HG03521 (cell line): ENCODE results near the gene REV3L.

ENCODE experiments used
- ATAC-seq: cut with Tn5 transposase; IDR thresholded peaks from one replicate; pipeline ENCODE4 v1.9.1; 2021; ENCODE audit warnings: mild to moderate bottlenecking, moderate library complexity; ENCODE audit not compliant: unreplicated experiment

The REV3L gene

DNA sequence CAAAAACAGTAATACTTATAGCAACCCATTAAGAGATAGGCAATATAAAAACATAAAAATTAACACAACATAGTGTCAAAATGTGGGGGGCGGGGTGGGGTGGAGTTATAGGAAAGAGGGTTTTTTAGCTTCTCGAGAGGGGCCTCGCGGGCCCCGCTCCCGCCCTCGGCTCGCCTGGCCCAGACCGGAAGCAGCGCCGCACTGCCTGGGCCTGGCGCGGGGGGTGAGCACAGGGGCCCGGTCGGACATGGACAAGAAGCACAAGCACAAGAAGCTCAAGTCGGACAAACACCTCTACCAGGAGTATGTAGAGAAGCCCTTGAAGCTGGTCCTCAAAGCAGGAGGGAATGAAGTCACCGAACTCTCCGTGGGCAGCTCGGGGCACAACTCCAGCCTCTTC, 53.4 kb downstream of the REV3L start:
- ATAC-seq: no peak

DNA sequence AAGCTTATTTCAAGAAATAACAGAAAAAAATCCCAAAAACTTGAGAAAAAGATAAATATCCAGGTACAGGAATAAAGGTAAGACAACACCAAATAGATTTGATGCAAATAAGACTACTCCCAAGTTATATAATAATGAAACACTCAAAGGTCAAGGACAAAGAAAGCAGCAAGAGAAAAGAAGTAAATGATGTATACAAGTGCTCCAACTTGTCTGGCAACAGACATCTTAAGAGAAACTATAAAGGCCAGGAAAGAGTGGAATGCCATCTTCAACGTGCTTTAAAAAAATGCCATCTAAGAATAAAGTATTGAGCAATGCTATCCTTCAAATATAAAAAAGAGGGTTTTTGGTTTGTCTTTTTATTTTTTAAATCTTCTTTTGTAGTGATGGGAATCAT, 54.2 kb downstream of the REV3L start:
- ATAC-seq: no peak

DNA sequence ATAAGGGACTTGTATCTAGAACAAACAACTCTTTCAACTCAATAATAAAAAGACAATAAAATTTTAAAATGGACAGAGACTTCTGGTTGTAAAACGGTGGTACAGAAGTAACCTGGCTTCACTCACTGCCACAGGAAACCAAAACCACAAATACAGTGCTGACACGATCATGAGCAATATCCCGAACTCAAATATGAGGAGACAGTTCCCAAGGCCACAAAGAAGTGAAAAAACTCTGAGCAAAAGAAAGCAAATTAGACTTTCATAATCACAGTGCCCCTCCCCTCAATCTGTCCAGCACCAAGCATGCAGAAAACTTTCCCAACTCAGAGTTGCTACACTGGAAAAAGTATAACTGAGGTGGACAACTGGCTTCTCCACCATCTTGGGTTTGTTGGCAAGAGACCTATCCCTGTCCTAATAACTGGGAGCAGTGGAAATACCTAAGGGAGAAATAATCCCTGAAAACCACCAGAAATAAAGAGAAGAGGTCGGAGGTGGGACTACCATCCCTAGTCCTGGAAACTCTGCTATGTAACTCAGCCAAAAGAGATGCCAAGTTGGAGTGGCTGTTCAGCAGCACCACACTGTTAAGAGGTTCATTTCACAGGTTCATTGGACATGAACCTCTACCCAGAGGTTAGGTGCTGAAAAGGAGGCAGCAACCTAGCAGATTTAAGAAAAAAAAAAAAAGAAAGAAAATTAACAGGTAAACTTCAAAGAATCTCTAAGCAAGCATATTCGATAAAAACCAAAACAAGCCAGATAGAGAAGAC, 55.5 kb downstream of the REV3L start:
- no peak for ATAC-seq

DNA sequence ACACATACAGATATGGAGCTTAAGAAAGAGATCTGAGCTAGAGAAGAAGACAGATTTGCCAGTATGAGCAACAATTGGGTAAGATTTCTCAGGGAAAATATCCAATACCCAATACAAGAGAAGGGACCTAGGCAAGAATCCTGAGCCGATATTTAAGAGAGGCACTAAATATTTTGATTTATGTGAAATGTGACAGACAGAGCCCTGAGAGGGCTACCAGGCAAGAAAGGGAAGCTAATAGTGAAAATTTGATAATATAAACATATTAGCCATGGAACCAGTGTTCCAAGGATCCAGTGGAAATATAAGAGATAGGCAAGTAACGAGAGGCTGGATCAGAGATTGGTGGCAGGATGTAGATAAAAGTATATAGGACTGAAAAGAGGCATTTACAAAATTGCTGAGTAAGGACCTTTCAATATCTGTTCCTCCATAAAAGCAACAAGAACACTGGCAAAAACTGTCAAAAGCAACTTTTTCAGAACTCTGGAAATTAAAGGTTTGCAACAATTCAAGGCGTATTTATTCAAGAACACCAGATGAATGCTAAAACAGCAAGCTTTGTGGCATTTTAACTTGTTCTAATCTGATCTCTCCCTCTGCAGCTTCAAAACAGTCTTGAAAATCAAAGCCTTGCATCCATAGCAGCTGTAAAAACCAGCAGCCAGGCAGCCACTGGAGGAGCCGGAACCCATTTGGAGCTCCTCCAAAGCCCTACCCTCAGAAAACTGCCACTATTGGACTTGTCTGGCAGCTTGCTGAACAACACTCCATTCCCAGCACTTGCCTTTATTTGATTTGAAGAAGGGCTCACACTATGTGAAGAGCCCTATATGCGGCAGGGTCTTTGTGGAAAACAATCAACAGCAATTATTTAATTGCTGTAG, 58.8 kb downstream of the REV3L start:
- no peak for ATAC-seq

DNA sequence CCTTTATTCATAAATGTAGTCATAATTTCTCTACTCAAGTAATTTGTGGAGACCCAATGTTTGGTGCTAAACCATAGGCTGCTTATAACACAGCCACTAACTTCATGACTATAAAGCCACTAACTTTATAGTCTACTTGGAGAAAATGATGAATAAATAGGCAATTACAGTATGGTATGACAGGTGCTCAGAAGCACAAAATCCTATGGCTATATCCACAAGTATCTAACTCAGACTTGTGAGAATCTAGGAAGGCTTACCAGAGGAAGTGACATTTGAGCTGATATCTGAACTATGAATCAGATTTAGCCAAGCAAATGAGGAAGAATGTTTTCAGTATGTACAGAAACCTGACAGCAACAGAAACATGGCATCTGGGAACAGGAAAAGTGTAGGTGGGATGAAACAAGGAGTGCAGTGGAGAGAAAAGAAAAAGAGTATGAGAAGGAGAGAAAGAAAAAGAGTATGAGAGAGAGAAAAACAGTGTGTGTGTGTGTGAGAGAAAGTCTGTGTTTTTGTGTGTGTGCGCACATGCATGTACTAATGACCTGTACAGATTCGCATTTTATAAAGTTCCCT, 59.9 kb downstream of the REV3L start:
- no peak for ATAC-seq

DNA sequence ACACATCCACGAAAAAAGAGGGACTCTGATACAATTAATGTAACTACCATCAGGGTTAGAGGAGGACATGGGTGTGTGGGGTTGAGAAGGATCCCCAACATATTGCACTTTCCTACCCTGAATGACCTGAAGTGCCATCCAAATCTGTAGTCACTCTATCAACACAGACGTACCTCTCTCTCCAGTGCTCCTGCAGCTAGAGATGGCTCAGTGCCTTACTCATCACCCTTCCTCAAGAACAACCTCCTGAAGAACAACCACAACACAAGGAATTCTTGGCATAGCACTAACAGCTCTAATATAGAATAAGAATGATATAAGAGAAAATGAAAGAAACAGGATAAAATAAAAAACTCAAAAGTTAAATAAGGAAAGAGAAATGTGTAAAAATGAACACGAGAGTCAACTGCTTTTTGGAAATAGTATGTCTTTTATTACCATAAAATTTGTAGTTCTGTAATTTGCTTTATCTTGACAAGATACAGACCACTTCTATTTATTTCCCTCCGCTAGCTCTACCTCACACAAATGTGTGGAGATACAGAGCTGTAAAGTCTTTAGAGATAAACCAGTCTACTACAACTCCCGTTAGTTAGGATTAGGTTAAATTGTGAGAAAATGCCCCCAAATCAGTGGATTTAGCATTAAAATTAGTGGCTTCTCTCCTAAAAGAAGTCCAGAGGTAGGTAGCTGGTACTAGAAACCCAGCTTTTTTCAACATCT, 63.9 kb downstream of the REV3L start:
- no peak for ATAC-seq

DNA sequence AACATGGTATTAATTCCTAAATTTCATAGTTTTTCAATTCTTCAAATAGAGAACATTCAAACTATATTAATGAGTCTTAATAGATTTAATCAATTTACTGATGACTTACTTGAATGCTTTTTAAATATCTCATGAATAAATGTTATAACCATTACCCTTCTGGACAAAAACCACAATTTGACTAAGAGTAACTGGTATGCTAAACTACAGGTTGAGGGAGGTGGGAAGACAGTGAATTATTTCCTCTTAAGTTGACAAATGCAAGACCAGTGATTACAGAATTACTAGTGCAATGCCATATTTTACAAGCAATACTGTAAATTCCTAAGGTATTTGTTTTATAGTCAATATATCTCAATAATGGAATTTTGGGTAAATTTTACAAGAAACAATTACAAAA, 65.1 kb downstream of the REV3L start:
- no peak for ATAC-seq

DNA sequence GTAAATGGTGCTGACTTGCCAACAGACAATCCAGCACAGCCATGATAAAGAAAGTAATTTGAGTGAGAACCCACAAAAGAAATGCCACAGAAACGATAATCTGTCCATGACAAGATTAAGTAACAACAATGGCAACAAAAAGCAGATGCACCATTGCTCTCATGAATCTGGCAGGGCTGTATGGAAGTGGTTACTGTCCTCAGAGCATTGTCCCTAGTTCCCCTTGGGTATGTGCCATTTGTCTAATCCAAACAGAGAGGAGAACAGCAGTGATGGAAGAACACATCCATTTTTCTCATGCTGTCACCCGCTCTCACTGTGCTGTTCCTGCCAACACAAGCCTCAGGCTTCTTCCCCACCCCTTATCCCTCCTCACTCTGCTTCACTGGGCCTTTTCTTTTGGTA, 65.8 kb downstream of the REV3L start:
- ATAC-seq: no peak

DNA sequence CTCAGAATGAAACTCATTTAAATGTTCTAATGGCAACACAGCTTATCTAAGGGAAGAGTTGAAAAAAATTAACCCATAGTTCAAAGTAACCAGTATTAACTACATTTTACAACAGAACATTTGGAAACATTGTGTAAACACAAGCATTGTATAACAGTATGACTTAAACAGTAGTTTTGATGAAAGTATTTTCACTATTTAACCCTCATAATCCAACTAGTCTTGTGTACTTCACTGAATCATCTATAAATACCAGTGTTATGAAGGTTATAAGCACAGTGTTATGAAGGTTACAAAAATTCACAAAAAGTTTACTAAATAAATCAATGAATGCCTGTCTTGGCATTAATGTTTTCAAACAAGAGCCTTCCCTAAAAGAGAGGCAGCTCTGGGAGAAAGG, 66.5 kb downstream of the REV3L start:
- ATAC-seq: no peak

DNA sequence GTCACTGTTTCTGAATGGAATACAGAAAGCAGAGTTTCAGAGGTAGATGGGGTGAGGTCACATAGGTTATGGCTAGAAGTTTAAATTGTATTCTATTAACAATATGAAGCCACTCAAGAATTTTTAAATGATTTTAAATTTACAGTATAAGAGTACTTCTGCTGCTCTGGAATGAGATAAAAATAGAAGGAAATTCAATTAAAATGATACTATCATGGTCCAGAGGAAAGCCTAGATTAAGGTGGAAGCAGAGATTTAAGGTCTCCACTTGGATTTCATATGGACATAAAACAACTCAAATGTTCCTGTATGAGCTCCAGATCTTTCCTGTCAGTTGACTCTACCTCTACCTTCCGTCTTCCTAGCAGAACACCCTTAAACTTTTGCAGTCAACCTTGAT, 68.6 kb downstream of the REV3L start:
- no peak for ATAC-seq

DNA sequence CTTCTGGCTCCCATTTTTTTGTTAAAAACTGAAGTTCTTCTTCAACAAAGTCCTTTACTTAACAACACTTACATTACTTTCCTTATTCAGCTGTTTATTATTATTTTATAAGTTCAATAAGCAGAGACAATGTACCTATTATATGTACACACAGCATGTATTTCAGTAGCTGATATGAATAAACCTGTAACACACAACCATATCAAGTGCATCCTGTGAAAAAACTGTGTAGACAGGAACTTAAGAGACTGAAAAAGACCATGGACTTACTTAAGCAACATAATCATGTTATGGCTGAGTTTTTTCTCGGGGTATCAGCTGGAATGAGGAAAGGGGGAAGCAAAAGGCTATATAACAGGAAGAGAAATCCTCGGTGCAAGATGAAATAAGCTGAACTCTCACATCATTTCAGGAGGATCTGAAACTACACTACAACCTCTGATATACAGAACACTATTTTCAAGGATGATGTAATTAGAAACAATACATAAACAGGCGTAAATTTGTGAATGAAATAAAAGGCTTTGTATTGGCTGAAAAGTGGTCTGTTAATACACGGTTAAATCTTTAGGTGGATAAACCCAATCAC, 70.9 kb downstream of the REV3L start:
- peak; percentile 52 for ATAC-seq

DNA sequence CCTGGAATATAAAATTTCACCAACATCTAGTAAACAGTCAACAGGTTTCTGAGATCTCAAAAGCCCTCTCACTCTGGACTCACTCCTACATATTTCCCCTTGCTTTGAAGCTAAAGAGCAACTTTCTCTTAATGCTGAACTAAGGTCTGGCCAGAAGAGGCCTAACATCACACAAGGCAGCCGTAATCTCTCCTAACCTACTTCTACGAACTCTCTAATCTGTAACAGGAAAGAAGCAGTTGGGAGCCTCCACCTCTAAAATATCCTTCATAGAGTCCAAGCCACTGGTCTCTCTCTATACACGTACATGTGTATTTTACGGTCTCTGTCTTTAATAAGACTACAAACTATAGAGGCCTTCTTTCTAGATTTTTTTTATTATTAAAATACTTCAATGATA, 72.0 kb downstream of the REV3L start:
- ATAC-seq: no peak

DNA sequence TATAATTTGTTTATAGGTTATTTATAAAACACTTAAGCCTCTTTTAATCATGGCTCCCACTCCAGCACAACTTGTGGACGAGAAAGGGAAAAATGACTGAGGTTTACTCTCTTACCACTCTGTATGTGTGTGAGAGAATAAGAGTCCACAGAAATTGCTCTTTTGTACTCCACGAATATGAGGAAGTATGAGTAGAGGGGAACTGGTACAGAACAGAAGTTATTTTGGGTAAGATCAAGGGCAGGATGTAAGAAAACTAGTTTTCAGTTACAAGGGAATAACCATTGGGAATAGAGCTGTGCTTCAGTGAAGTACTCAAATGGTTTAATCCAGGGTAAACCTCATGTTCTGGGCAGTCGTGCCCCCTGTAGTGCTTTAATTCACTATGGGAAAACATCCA, 72.6 kb downstream of the REV3L start:
- ATAC-seq: no peak

DNA sequence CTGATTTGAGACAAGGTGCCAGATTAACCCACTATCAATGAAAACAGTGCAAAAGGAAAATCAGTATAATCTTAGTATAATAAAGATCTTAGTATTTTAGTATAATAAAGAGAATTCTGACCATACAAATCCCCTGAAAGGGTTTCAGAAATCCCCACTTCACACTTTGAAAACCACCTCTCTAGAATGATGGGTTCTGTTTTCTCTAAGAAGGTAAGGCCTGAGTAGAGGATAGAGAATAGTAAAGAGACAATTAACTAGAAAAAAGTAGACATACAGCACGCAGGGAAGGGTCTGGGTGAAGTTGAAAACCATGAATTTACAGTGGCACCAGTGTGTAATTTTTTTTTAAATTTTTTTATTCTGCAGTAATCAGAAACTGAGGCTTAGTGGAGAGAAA, 73.6 kb downstream of the REV3L start:
- no peak for ATAC-seq

DNA sequence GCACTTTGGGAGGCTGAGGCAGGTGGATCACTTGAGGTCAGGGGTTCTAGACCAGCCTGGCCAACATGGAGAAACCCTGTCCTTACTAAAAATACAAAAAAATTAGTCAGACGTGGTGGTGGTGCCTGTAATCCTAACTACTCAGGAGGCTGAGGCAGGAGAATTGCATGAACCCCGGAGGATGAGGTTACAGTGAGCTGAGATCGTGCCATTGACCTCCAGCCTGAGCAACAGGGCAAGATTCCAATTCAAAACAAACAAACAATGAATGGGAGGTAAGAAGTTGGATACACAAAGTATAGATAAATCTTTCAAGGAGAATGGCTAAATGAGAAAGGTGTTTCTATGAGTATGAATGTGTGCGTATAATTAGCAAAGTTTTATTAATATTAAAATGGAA, 75.3 kb downstream of the REV3L start:
- ATAC-seq: no peak

DNA sequence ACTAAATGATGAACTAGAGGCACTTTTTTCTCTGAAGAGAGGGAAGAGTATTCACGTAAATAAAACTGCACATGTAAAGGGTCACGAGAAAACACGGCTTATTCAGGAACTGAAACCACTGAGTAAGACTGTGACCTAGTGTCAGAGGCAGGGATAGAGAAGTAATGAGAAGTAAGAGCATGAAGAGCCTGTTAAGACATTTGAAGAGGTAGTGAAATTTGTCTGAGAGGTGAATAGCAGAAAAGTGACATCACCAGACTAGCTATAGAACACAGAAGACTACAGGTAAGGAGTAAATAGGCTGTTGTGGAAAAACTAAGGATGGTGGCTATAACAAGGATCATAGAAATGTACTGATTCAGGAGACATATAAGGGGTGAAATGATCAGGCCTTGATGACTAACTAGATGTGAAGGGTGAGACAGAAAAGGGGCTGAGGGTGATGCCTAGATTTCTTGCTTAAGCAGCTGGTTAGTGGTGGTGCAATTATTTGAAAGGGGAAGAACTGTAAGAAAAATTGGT, 76.8 kb downstream of the REV3L start:
- ATAC-seq: peak; percentile 100

DNA sequence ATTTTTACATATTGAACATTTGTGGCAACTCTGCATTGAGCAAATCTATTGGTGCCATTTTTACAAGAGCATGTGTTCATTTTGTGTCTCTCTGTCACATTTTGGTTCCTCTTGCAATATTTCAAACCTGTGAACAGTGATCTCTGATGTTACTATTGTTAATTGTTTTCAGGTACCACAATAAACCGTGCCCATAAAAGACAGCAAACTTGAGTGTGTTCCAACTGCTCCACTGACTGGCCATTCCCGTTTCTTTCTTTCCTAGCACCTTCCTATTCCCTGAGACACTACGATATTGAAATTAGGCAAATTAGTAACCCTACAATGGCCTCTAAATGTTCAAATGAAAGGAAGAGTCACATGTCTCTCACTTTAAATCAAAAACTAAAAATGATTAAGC, 79.6 kb downstream of the REV3L start:
- no peak for ATAC-seq

DNA sequence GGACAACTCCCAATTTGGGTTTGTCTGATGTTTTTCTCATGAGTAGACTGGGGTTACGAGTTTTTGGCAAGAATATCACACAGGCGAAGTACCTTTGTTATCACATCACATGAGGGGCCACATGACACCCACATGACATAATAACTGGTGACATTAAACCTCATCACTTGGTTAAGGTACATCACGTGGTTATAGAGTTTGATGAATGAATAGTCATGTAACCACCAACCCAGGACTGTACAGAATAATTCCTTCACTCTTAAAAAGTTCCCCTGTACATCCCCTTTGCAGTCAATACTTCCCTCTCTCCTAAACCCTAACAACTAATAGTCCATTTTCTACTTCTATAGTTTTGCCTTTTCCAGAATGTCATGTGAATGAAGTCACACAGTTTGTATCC, 83.4 kb downstream of the REV3L start:
- ATAC-seq: no peak

DNA sequence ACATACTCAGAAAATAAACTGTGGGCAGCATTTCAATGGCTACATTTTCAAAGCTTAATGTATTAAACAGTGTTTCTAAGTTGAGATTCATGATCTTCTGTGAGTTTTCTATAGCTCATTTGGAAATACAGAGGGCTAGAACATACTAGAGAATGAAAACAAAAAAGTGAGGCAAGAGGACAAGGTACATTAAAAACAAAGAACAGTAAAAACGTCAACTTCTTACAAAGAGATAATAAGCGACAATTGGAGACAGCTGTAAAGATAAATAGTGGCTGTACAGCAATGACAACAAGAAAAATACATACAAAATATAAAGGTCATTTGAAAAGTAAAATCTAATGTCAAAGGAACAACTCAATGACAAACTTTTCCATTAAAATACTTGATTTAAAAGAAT, 94.3 kb downstream of the REV3L start:
- ATAC-seq: no peak

DNA sequence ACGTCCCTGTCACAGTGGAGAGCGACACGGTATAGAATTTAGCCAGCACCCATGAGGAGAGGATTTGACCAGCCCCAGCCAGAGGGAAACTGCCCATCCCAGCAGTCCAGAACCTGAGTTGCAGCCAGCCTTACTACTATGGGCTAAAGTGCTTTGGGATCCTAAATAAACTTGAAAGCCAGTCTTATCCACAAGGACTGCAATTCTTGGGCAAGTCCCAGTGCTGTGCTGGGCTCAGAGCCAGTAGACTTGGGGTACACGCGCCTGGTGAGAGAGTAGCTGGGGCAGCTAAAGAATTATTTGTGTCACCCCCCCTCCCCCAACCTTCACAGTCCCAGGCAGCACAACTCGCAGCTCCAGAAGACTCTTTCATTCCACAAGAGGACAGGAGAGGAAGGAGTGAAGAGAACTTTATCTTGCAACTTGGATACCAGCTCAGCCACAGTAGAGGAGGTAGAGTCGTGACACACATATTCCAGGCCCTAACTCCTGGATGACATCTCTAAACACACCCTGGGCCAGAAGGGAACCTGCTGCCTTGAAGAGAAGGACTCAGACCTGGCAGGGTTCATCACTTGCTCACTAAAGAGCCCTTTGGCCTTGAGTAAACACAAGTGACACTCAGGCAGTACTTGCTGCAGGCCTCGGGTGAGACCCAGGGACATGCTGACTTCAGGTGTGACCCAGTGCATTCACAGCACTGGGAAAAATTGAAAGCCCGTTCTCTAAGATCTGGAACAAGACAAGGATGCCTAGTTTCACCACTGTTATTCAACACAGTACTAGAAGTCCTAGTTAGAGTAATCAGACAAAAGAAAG, 100.3 kb downstream of the REV3L start:
- ATAC-seq: no peak
